Measurements from ENCODE around the gene DIO2. TPM values are rescaled to one million over a fixed set of nuclear protein-coding genes. Genes with fewer than 3 reads are reported as not detected.

The DIO2 gene
- total RNA-seq, 3 donors from 2014 or later (not counting 1 experiment from before 2014, with no cell fraction given): not detected

GRCh38 chr14:80206351-80207080, 4.8 kb downstream of the DIO2 start:
- Mint-ChIP-seq H3K4me1 (no peaks in the 10 kb centered on the region), H3K27me3 (ENCODE audit: low read depth in 2 of 2) (no peaks in the 10 kb centered on the region), H3K36me3 (no peaks in the 10 kb centered on the region), H3K27ac (no peak overlapping the region), H3K4me3 (no peak overlapping the region), H3K9me3 (peaks cover 3 to 12% of the 10 kb centered on the region in 2 donors)
- H3K36me3 ChIP-seq (ENCODE audit: control insufficient read depth, insufficient read depth, low read length): no peaks in the 10 kb centered on the region
- DNase-seq (no peak), ATAC-seq (no peak)
- intact Hi-C loops (cut with micrococcal nuclease): no loop called here
- no peaks in the 10 kb centered on the region for H3K4me1 ChIP-seq (ENCODE audit: control insufficient read depth, insufficient read depth, low read length)
- no peak overlapping the region for H3K27ac ChIP-seq (ENCODE audit: low read length)
- no peaks in the 10 kb centered on the region for H3K27me3 ChIP-seq (ENCODE audit: control insufficient read depth, insufficient read depth, low read length)
- H3K9me3 ChIP-seq (ENCODE audit: control insufficient read depth, insufficient read depth, low read length): peaks cover 5% of the 10 kb centered on the region
- WGBS (ENCODE audit: insufficient coverage): 75% methylated on average over 8 of the region's 8 CpGs
- H3K4me3 ChIP-seq (ENCODE audit: low read length): no peak overlapping the region
- TF ChIP-seq, protein P1, sequence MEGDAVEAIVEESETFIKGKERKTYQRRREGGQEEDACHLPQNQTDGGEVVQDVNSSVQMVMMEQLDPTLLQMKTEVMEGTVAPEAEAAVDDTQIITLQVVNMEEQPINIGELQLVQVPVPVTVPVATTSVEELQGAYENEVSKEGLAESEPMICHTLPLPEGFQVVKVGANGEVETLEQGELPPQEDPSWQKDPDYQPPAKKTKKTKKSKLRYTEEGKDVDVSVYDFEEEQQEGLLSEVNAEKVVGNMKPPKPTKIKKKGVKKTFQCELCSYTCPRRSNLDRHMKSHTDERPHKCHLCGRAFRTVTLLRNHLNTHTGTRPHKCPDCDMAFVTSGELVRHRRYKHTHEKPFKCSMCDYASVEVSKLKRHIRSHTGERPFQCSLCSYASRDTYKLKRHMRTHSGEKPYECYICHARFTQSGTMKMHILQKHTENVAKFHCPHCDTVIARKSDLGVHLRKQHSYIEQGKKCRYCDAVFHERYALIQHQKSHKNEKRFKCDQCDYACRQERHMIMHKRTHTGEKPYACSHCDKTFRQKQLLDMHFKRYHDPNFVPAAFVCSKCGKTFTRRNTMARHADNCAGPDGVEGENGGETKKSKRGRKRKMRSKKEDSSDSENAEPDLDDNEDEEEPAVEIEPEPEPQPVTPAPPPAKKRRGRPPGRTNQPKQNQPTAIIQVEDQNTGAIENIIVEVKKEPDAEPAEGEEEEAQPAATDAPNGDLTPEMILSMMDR (IDR thresholded peaks at IDR 0.05): no peak

DNA sequence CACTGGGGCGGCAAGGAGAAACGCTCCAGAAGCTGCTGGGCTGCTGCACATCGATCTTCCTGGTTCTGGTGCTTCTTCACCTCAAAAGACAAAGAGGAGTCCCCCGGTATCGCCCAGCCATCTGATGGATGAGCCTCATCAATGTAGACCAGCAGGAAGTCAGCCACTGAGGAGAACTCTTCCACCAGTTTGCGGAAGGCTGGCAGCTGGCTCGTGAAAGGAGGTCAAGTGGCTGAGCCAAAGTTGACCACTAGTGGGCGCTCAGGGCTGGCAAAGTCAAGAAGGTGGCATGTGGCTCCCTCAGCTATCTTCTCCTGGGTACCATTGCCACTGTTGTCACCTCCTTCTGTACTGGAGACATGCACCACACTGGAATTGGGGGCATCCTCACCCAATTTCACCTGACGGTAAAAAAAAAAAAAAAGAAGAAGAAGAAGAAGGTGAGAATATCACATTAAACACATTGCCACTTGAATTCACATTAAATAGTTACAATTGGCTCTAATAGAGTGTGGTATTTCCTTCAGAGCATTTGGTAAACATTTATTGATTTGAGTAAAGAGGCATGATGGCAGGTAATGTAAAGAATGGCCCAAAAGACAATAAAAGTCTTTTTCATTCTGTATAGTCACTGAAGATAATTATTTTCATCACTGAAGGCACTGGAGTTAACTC, 8.3 kb downstream of the DIO2 start:
- peaks cover 5% of the 10 kb centered on the region for H3K9me3 ChIP-seq (ENCODE audit: control insufficient read depth, insufficient read depth, low read length)
- H3K36me3 Mint-ChIP-seq: no peaks in the 10 kb centered on the region
- peaks cover 6 to 7% of the 10 kb centered on the region in 2 donors for H3K9me3 Mint-ChIP-seq
- H3K4me3 Mint-ChIP-seq: no peak overlapping the region
- no peak overlapping the region for H3K27ac ChIP-seq (ENCODE audit: low read length)
- no peaks in the 10 kb centered on the region for H3K4me1 Mint-ChIP-seq
- no peak overlapping the region for H3K27ac Mint-ChIP-seq
- H3K4me1 ChIP-seq (ENCODE audit: control insufficient read depth, insufficient read depth, low read length): no peaks in the 10 kb centered on the region
- H3K4me3 ChIP-seq (ENCODE audit: low read length): no peak overlapping the region
- DNase-seq (no peak), ATAC-seq (no peak)
- no peaks in the 10 kb centered on the region for H3K27me3 Mint-ChIP-seq (ENCODE audit: low read depth in 2 of 2)
- no peaks in the 10 kb centered on the region for H3K36me3 ChIP-seq (ENCODE audit: control insufficient read depth, insufficient read depth, low read length)
- intact Hi-C loops (cut with micrococcal nuclease): no loop called here
- TF ChIP-seq, protein P1 (IDR thresholded peaks at IDR 0.05): no peak
- H3K27me3 ChIP-seq (ENCODE audit: control insufficient read depth, insufficient read depth, low read length): no peaks in the 10 kb centered on the region
- 73% methylated on average over 8 of the region's 9 CpGs for WGBS (ENCODE audit: insufficient coverage)

GRCh38 chr14:80200093-80200492, 11.2 kb downstream of the DIO2 start:
- peaks cover 4 to 9% of the 10 kb centered on the region in 2 donors for H3K9me3 Mint-ChIP-seq
- no peaks in the 10 kb centered on the region for H3K36me3 Mint-ChIP-seq
- DNase-seq: no peak
- ATAC-seq: no peak
- intact Hi-C loops (cut with micrococcal nuclease): no loop called here
- no peaks in the 10 kb centered on the region for H3K4me1 ChIP-seq (ENCODE audit: control insufficient read depth, insufficient read depth, low read length)
- no peaks in the 10 kb centered on the region for H3K27me3 Mint-ChIP-seq (ENCODE audit: low read depth in 2 of 2)
- no peak overlapping the region for H3K4me3 Mint-ChIP-seq
- H3K36me3 ChIP-seq (ENCODE audit: control insufficient read depth, insufficient read depth, low read length): no peaks in the 10 kb centered on the region
- no peaks in the 10 kb centered on the region for H3K4me1 Mint-ChIP-seq
- H3K27ac Mint-ChIP-seq: no peak overlapping the region
- peaks cover 5% of the 10 kb centered on the region for H3K9me3 ChIP-seq (ENCODE audit: control insufficient read depth, insufficient read depth, low read length)
- no peak overlapping the region for H3K27ac ChIP-seq (ENCODE audit: low read length)
- no peaks in the 10 kb centered on the region for H3K27me3 ChIP-seq (ENCODE audit: control insufficient read depth, insufficient read depth, low read length)
- no peak overlapping the region for H3K4me3 ChIP-seq (ENCODE audit: low read length)
- TF ChIP-seq, protein P1 (IDR thresholded peaks at IDR 0.05): no peak
- 53% methylated on average over 2 of the region's 4 CpGs for WGBS (ENCODE audit: insufficient coverage)
